Neuron (in vitro differentiated cells): ENCODE results near the gene ADGRV1.

Experiments
- H2AFZ ChIP-seq: one replicate; pipeline ENCODE4 v1.6.1; 2013; ENCODE audit warnings: low read depth, mild to moderate bottlenecking, inconsistent platforms, low read length, moderate library complexity
- H3K27me3 ChIP-seq: one replicate; pipeline ENCODE4 v1.6.1; 2013; ENCODE audit warnings: low read length; ENCODE audit not compliant: insufficient read depth
- H3K36me3 ChIP-seq: one replicate; pipeline ENCODE4 v1.6.1; 2013; ENCODE audit warnings: low read length; ENCODE audit not compliant: insufficient read depth
- H3K4me1 ChIP-seq: one replicate; pipeline ENCODE4 v1.6.1; 2013; ENCODE audit warnings: low read length; ENCODE audit not compliant: insufficient read depth
- H3K4me3 ChIP-seq: 2 replicates; pipeline ENCODE4 v1.5.1; 2013; ENCODE audit warnings: mild to moderate bottlenecking, low read length, moderate library complexity
- H3K9me3 ChIP-seq: one replicate; pipeline ENCODE4 v1.6.1; 2013; ENCODE audit warnings: low read length

The ADGRV1 gene

GRCh38 chr5:91190314-91190690, 631.7 kb downstream of the ADGRV1 start:
- Histone ChIP-seq H3K4me3 (no peak overlapping the region), H2AFZ (peak overlapping the region; percentile 19), H3K4me1 (peaks cover 10% of the 10 kb centered on the region), H3K36me3 (no peaks in the 10 kb centered on the region), H3K27me3 (no peaks in the 10 kb centered on the region), H3K9me3 (no peaks in the 10 kb centered on the region)

DNA sequence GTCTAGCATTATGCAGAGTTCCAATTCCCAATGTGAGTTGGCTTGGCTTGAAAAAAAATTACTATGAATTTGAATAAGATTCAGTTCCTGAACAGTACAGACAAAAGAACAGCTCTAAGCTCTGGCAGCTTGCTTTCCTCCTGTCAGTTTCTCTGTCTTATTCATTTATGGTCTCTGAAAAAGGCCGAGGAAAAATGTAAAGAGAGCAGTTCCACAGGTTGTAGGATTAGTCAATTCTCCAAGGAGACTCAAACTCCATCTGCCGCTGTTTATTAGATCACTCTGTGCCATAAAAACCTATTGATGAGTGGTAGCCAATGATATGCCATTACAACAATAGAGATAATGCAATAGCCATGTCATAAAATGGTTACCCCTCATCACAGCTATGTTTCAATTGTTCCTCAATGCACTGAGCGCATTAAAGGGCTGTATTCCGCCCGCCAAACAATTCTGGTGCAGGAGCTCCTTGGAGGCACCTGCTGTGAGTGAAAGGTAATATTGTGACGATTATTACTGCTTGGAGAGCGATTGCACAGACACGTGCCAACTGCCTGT, 636.3 kb downstream of the ADGRV1 start:
- no peak overlapping the region for H2AFZ ChIP-seq
- peaks cover 7% of the 10 kb centered on the region for H3K4me1 ChIP-seq
- no peaks in the 10 kb centered on the region for H3K36me3 ChIP-seq
- H3K27me3 ChIP-seq: no peaks in the 10 kb centered on the region
- no peaks in the 10 kb centered on the region for H3K9me3 ChIP-seq
- H3K4me3 ChIP-seq: no peak overlapping the region

DNA sequence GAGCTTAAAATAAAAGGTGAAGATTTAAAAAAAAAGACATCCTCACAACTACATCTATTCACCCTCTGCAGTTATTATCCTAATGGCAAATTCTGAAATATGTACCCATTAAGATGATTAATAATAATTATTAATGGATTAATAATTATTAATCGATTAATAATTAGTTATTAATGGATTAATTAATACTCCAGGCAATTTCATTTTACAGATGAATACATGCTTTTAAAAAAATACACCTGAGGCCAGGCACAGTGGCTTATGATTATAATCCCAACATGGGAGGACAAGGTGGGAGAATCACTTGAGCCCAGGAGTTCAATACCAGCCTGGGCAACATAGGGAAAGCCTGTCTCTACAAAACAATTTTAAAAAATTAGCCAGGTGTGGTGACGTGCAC, 642.1 kb downstream of the ADGRV1 start:
- Histone ChIP-seq H3K4me1 (no peaks in the 10 kb centered on the region), H3K9me3 (no peaks in the 10 kb centered on the region), H3K4me3 (no peak overlapping the region), H2AFZ (no peak overlapping the region), H3K36me3 (no peaks in the 10 kb centered on the region), H3K27me3 (no peaks in the 10 kb centered on the region)

GRCh38 chr5:91206103-91206502, 647.5 kb downstream of the ADGRV1 start:
- no peak overlapping the region for H2AFZ ChIP-seq
- H3K36me3 ChIP-seq: no peaks in the 10 kb centered on the region
- no peaks in the 10 kb centered on the region for H3K27me3 ChIP-seq
- H3K9me3 ChIP-seq: no peaks in the 10 kb centered on the region
- H3K4me3 ChIP-seq: no peak overlapping the region
- H3K4me1 ChIP-seq: no peaks in the 10 kb centered on the region

- Histone ChIP-seq H2AFZ (no peak overlapping the region), H3K36me3 (no peaks in the 10 kb centered on the region), H3K9me3 (no peaks in the 10 kb centered on the region), H3K4me3 (no peak overlapping the region), H3K4me1 (no peaks in the 10 kb centered on the region), H3K27me3 (no peaks in the 10 kb centered on the region)
Measured at GRCh38 chr5:91206734-91207133, 648.1 kb downstream of the ADGRV1 start.

DNA sequence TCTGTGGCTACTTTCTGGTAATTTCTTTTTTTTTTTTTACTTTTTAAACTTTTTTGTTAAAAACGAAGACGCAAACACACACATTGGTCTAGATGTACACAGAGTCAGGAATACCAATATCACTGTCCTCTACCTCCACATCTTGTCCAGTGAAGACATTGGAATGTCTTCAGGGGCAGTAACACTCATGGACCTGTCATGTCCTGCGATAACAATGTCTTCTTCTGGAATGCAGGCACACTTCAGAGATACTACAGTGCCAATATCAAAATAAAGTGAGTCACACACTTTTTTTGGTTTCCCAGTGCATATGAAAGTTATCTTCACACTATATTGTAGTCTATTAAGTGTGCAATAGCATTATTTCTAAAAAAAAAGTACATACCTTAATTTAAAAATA, 648.7 kb downstream of the ADGRV1 start:
- peaks cover 3% of the 10 kb centered on the region for H3K4me1 ChIP-seq
- H3K4me3 ChIP-seq: no peak overlapping the region
- H2AFZ ChIP-seq: no peak overlapping the region
- no peaks in the 10 kb centered on the region for H3K36me3 ChIP-seq
- no peaks in the 10 kb centered on the region for H3K9me3 ChIP-seq
- no peaks in the 10 kb centered on the region for H3K27me3 ChIP-seq

DNA sequence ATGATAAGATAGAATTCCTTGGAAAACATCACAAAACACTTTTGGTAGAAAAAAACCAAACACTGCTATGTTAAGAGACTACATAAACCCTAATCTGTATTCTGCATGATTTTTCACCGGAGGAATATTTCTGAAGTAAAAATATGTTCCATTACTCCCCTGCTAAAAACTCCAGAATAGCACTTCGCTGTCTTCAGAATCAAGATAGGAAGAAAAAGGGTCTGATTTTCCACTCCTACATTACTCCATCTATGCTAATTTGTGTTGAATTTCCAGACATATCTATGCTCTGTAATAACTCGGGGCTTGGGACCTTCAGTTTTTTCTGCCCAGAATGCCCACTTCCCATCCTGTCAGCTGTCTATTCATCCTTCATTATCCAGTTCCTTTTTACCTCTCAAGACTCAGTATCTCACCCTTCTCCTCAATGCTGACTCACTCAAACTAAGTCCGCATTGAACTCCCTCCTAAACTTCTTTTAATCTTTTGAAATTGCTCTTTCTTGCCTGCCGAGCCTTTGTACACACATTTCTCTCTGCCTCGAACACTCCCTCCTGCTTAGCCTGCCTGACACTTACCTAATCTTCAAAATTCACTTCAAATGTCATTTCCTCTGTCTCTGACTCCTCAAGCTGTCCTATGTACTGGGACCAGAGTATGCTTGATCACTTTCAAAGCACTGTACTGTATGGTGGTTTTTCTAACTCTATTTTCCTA, 653.6 kb downstream of the ADGRV1 start:
- peak overlapping the region; percentile 64 for H2AFZ ChIP-seq
- H3K27me3 ChIP-seq: no peaks in the 10 kb centered on the region
- H3K36me3 ChIP-seq: no peaks in the 10 kb centered on the region
- H3K4me1 ChIP-seq: peaks cover 9% of the 10 kb centered on the region
- H3K4me3 ChIP-seq: no peak overlapping the region
- H3K9me3 ChIP-seq: no peaks in the 10 kb centered on the region

DNA sequence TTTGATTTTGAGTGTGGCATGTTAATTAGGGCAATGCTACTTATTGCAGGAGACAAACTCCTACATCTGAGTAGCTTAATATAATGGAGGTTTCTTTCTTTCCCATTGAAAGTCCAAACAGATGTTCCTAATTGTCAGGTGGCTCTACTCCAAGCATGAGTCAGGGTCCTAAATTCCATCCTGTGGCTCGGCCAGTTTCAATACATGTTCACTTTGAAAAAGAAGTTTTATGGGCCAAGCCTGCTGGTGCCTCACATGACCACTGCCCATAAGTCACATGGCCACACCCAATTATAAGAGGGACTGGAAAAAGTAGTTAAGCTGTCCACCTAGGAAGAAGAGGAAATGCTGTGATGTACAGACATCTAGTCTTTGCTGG, 654.1 kb downstream of the ADGRV1 start:
- H3K27me3 ChIP-seq: no peaks in the 10 kb centered on the region
- H3K9me3 ChIP-seq: no peaks in the 10 kb centered on the region
- H2AFZ ChIP-seq: peak overlapping the region; percentile 64
- H3K36me3 ChIP-seq: no peaks in the 10 kb centered on the region
- peaks cover 9% of the 10 kb centered on the region for H3K4me1 ChIP-seq
- H3K4me3 ChIP-seq: no peak overlapping the region
